Measurements from ENCODE around the gene BTBD9. TPM values are rescaled to one million over a fixed set of nuclear protein-coding genes. Genes with fewer than 3 reads are reported as not detected.
"Not testable (repeated sequence)": the region's sequence is repeated elsewhere in the genome, so short reads cannot be mapped to it uniquely, and the experiment has no call there.

Gene BTBD9
- total RNA-seq, 1 donor from 2014 or later, result 47.9 TPM

DNA sequence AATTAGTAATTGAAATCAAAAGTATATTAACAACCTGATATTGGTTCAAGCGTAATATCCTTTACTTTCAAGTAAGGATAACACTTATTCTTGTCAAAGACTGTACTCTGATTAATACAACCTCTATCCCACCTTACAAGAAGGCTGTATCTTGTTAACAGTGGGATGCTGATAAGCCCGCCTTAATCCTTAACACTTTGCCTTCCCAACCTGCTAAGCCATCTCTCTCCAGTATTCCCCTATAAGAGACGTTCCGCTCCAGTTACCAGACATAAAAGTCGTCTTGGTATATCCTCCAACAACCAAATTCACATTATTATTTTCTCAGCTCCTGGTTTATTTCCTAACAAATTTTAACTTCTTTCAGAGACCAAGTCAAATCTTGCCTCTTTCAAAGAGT, 2.0 kb downstream of the BTBD9 start:
- H3K27me3 ChIP-seq, result no peaks in the 10 kb centered on the region
- TF ChIP-seq, protein P1, sequence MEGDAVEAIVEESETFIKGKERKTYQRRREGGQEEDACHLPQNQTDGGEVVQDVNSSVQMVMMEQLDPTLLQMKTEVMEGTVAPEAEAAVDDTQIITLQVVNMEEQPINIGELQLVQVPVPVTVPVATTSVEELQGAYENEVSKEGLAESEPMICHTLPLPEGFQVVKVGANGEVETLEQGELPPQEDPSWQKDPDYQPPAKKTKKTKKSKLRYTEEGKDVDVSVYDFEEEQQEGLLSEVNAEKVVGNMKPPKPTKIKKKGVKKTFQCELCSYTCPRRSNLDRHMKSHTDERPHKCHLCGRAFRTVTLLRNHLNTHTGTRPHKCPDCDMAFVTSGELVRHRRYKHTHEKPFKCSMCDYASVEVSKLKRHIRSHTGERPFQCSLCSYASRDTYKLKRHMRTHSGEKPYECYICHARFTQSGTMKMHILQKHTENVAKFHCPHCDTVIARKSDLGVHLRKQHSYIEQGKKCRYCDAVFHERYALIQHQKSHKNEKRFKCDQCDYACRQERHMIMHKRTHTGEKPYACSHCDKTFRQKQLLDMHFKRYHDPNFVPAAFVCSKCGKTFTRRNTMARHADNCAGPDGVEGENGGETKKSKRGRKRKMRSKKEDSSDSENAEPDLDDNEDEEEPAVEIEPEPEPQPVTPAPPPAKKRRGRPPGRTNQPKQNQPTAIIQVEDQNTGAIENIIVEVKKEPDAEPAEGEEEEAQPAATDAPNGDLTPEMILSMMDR (IDR thresholded peaks at IDR 0.05), result no peak
- peaks cover 18% of the 10 kb centered on the region for H3K4me1 ChIP-seq
- H3K36me3 ChIP-seq, result no peaks in the 10 kb centered on the region
- no peaks in the 10 kb centered on the region for H3K9me3 ChIP-seq
- no peak overlapping the region for H3K4me3 ChIP-seq
- DNase-seq (no peak), ATAC-seq (no peak)
- intact Hi-C loops (cut with DNase I), result no loop called here
- H3K27ac ChIP-seq, result no peak overlapping the region

DNA sequence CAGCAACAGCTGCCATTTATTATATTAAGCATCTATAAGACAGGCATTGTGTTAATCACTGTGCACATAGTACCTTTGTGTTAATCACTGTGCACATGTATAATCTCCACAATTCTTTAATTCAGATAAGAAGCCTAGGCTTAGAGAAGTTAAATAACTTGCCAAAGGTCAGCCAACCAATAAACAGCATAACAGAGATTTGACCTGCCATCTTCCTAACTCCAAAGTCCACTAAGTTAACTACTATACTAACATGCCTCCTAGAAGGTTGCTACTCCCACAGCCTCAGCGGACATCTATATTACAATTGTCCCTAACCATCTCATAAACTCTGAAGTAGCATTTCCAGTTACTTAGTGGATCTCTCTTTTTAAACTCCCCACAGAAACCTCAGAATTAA, 3.7 kb downstream of the BTBD9 start:
- peaks cover 13% of the 10 kb centered on the region for H3K4me1 ChIP-seq
- H3K9me3 ChIP-seq, result no peaks in the 10 kb centered on the region
- no peak overlapping the region for H3K4me3 ChIP-seq
- H3K27me3 ChIP-seq, result no peaks in the 10 kb centered on the region
- H3K27ac ChIP-seq, result no peak overlapping the region
- DNase-seq (no peak), ATAC-seq (no peak)
- no peaks in the 10 kb centered on the region for H3K36me3 ChIP-seq
- intact Hi-C loops (cut with DNase I), result no loop called here
- TF ChIP-seq, protein P1 (IDR thresholded peaks at IDR 0.05), result no peak

DNA sequence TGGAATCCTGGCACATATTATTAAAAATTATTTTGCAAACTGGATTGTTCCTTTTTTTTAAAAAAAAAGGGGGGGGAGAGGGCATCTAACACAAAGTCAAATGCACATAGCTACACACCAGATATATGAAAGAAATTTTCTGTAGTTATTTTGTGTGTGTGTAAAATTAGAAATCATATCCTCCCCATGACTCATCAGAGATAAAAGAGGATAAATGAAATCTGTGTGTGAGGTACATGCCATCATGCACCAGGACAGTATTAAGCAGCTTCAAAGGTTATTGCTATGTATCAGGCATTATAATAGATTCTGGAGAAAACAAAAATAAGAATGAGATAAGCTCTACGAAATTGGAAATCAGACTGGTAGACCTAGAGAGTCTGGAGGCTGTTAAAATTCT, 5.2 kb downstream of the BTBD9 start:
- DNase-seq (no peak), ATAC-seq (no peak)
- TF ChIP-seq, protein P1 (IDR thresholded peaks at IDR 0.05), result no peak
- Histone ChIP-seq H3K9me3 (no peaks in the 10 kb centered on the region), H3K4me1 (peaks cover 7% of the 10 kb centered on the region), H3K4me3 (no peak overlapping the region), H3K27ac (no peak overlapping the region), H3K36me3 (no peaks in the 10 kb centered on the region), H3K27me3 (no peaks in the 10 kb centered on the region)
- intact Hi-C loops (cut with DNase I), result no loop called here

DNA sequence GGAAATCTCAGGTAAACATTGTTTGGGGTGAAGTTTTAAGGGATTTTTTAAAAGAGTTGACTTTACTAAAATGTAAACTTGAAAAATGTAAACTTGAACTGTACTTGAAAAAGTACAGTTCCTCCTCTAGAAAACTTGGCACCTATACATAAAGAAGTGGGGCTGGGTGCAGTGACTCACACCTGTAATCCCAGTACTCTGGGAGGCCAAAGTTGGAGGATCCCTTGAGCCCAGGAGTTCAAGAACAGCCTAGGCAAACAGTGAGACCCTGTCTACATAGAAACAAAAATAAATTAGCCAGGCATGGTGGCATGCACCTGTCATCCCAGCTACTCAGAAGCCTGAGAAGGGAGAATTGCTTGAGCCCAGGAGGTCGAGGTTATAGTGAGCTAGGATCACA, 7.2 kb downstream of the BTBD9 start:
- H3K36me3 ChIP-seq, result no peaks in the 10 kb centered on the region
- H3K4me1 ChIP-seq, result peaks cover 3% of the 10 kb centered on the region
- H3K27ac ChIP-seq, result no peak overlapping the region
- DNase-seq (no peak), ATAC-seq (no peak)
- H3K9me3 ChIP-seq, result no peaks in the 10 kb centered on the region
- TF ChIP-seq, protein P1 (IDR thresholded peaks at IDR 0.05), result no peak
- intact Hi-C loops (cut with DNase I), result no loop called here
- H3K4me3 ChIP-seq, result no peak overlapping the region
- no peaks in the 10 kb centered on the region for H3K27me3 ChIP-seq

GRCh38 chr6:38631186-38631783, 8.4 kb downstream of the BTBD9 start:
- TF ChIP-seq, protein P1 (IDR thresholded peaks at IDR 0.05), result no peak
- Histone ChIP-seq H3K36me3 (no peaks in the 10 kb centered on the region), H3K9me3 (no peaks in the 10 kb centered on the region), H3K4me1 (peaks cover 3% of the 10 kb centered on the region), H3K4me3 (no peak overlapping the region), H3K27me3 (no peaks in the 10 kb centered on the region), H3K27ac (no peak overlapping the region)
- intact Hi-C loops (cut with DNase I), result no loop called here
- no peak for DNase-seq
- ATAC-seq, result no peak

GRCh38 chr6:38625217-38625616, 14.5 kb downstream of the BTBD9 start:
- intact Hi-C loops (cut with DNase I), result no loop called here

GRCh38 chr6:38619342-38619741, 20.4 kb downstream of the BTBD9 start:
- DNase-seq; H3K36me3 ChIP-seq; H3K27ac ChIP-seq; ATAC-seq; H3K27me3 ChIP-seq; H3K4me3 ChIP-seq; intact Hi-C loops (cut with DNase I); H3K4me1 ChIP-seq; H3K9me3 ChIP-seq: not testable (repeated sequence)

More at GRCh38 chr6:38625217-38625616, 14.5 kb downstream of the BTBD9 start:
- Histone ChIP-seq H3K27me3 (no peaks in the 10 kb centered on the region), H3K4me3 (no peak overlapping the region), H3K36me3 (no peaks in the 10 kb centered on the region), H3K27ac (no peak overlapping the region), H3K9me3 (no peaks in the 10 kb centered on the region), H3K4me1 (no peaks in the 10 kb centered on the region)
- TF ChIP-seq, protein P1 (IDR thresholded peaks at IDR 0.05), result no peak
- ATAC-seq (no peak), DNase-seq (no peak)

GRCh38 chr6:38618301-38618700, 21.4 kb downstream of the BTBD9 start:
- H3K27ac ChIP-seq; ATAC-seq; H3K4me1 ChIP-seq; H3K4me3 ChIP-seq; H3K9me3 ChIP-seq; H3K27me3 ChIP-seq; intact Hi-C loops (cut with DNase I); H3K36me3 ChIP-seq; DNase-seq: not testable (repeated sequence)

Measured in upper lobe of right lung (tissue), 1 donor.